22Rv1 (cell line): ENCODE results near the gene MBD6.

ENCODE experiments used
- ZFX ChIP-seq: fragments of 450-650 bp; IDR thresholded peaks from 2 replicates; pipeline ENCODE4 v1.6.1; 2017; ENCODE audit warnings: antibody characterized with exemption, borderline replicate concordance
- TF ChIP-seq, protein P1 (sequence below): fragments of 450-650 bp; IDR thresholded peaks from 2 replicates; pipeline ENCODE4 v1.5.1; 2017; ENCODE audit warnings: mild to moderate bottlenecking

DNA sequence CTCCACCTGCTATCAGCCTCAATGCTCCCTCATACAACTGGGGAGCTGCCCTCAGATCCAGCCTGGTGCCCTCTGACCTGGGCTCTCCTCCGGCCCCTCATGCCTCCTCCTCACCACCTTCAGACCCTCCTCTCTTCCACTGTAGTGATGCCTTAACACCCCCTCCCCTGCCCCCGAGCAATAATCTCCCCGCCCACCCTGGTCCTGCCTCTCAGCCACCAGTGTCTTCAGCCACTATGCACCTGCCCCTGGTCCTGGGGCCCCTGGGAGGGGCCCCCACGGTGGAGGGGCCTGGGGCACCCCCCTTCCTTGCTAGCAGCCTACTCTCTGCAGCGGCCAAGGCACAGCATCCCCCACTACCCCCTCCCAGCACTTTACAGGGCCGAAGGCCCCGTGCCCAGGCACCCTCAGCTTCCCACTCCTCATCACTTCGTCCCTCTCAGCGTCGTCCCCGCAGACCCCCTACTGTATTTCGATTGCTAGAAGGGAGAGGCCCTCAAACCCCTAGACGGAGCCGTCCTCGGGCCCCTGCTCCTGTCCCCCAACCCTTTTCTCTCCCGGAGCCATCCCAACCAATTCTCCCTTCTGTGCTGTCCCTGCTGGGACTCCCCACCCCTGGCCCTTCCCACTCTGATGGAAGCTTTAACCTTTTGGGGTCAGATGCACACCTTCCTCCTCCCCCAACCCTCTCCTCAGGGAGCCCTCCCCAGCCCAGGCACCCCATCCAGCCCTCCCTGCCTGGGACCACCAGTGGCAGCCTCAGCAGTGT lies 3.2 kb downstream of the MBD6 start:
- TF ChIP-seq, protein P1, sequence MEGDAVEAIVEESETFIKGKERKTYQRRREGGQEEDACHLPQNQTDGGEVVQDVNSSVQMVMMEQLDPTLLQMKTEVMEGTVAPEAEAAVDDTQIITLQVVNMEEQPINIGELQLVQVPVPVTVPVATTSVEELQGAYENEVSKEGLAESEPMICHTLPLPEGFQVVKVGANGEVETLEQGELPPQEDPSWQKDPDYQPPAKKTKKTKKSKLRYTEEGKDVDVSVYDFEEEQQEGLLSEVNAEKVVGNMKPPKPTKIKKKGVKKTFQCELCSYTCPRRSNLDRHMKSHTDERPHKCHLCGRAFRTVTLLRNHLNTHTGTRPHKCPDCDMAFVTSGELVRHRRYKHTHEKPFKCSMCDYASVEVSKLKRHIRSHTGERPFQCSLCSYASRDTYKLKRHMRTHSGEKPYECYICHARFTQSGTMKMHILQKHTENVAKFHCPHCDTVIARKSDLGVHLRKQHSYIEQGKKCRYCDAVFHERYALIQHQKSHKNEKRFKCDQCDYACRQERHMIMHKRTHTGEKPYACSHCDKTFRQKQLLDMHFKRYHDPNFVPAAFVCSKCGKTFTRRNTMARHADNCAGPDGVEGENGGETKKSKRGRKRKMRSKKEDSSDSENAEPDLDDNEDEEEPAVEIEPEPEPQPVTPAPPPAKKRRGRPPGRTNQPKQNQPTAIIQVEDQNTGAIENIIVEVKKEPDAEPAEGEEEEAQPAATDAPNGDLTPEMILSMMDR: no peak
- TF ChIP-seq ZFX: no peak
